Chondrocyte (in vitro differentiated cells): Measurements from ENCODE around the gene KAZALD1. TPM values are rescaled to one million over a fixed set of nuclear protein-coding genes. Genes with fewer than 3 reads are reported as not detected.

Source experiments
- DNase-seq: peaks from one replicate; pipeline ENCODE4 v3.0.0; 2021; ENCODE audit warnings: mixed read lengths, low spot score
- H3K27ac Mint-ChIP-seq: one replicate; pipeline ENCODE4 v1.8.0; 2021; ENCODE audit warnings: mild to moderate bottlenecking, moderate library complexity, mixed read lengths; ENCODE audit not compliant: unreplicated experiment
- H3K27me3 Mint-ChIP-seq: 2 replicates; pipeline ENCODE4 v1.8.0; 2021; ENCODE audit warnings: low read depth, mixed read lengths
- H3K36me3 Mint-ChIP-seq: 2 replicates; pipeline ENCODE4 v1.8.0; 2021; ENCODE audit warnings: low read depth, mixed read lengths
- H3K4me1 Mint-ChIP-seq: 2 replicates; pipeline ENCODE4 v1.8.0; 2021; ENCODE audit warnings: low read depth, mild to moderate bottlenecking, mixed read lengths
- H3K4me3 Mint-ChIP-seq: one replicate; pipeline ENCODE4 v1.8.0; 2021; ENCODE audit warnings: mild to moderate bottlenecking, moderate library complexity, mixed read lengths; ENCODE audit not compliant: unreplicated experiment
- H3K9me3 Mint-ChIP-seq: 2 replicates; pipeline ENCODE4 v1.8.0; 2021; ENCODE audit warnings: low read depth, mixed read lengths
- total RNA-seq: library from RNA; stranded (reverse); gene quantifications from 3 replicates; pipeline ENCODE4 v1.2.1, GENCODE V29; 2021
- TF ChIP-seq, protein P1 (sequence below): fragments of 200-600 bp; sonication (generic); IDR thresholded peaks from 2 replicates; pipeline ENCODE4 v1.5.0; 2021; ENCODE audit warnings: antibody characterized with exemption, mild to moderate bottlenecking, moderate library complexity

The KAZALD1 gene
- total RNA-seq, 1 donor from 2014 or later, result 18.9 TPM

DNA sequence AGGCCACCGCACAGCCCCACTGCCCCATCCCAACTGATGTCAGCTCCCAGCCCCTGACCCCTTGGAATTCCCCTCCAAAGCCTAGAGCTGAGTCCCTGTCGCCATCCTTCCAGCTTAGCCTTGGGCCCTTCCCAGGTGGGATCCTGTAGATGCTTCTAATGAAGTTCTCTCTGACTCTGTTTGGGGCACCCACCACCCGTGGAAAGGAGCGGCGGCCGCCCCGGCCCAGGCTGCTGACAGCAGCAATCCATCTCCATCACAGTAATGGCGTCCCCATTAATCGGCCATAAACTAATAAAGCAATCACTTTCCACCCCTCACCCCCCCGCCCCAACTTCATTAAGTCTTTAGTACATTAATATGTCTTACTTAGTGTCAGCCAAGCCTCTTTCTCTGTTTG lies 25.6 kb downstream of the KAZALD1 start:
- no peak for DNase-seq
- no peaks in the 10 kb centered on the region for H3K9me3 Mint-ChIP-seq
- H3K27me3 Mint-ChIP-seq, result peaks cover 58% of the 10 kb centered on the region
- no peak overlapping the region for H3K4me3 Mint-ChIP-seq
- no peak overlapping the region for H3K27ac Mint-ChIP-seq
- no peaks in the 10 kb centered on the region for H3K36me3 Mint-ChIP-seq
- TF ChIP-seq, protein P1, sequence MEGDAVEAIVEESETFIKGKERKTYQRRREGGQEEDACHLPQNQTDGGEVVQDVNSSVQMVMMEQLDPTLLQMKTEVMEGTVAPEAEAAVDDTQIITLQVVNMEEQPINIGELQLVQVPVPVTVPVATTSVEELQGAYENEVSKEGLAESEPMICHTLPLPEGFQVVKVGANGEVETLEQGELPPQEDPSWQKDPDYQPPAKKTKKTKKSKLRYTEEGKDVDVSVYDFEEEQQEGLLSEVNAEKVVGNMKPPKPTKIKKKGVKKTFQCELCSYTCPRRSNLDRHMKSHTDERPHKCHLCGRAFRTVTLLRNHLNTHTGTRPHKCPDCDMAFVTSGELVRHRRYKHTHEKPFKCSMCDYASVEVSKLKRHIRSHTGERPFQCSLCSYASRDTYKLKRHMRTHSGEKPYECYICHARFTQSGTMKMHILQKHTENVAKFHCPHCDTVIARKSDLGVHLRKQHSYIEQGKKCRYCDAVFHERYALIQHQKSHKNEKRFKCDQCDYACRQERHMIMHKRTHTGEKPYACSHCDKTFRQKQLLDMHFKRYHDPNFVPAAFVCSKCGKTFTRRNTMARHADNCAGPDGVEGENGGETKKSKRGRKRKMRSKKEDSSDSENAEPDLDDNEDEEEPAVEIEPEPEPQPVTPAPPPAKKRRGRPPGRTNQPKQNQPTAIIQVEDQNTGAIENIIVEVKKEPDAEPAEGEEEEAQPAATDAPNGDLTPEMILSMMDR, result no peak
- H3K4me1 Mint-ChIP-seq, result peaks cover 8% of the 10 kb centered on the region

DNA sequence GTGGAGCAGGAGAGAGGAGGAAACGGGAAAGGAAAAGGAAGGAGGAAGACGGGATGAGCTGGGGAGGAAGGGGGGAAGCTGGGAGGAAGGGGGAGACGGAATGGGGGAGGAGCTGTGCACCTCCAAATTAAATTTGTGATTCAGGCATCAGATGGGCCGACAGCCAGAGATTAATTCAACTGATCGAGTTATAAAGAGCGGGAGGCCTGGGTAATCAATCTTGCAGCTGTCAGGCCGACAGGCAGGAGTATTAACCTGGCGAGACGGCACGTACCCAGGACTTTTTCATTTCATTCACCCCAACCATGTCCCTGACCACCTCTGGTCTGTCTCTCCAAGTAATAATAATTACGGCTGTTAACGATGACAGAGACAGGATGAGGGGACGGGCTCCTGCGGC lies 26.2 kb downstream of the KAZALD1 start:
- no peak overlapping the region for H3K4me3 Mint-ChIP-seq
- DNase-seq, result no peak
- H3K9me3 Mint-ChIP-seq, result no peaks in the 10 kb centered on the region
- peaks cover 8% of the 10 kb centered on the region for H3K4me1 Mint-ChIP-seq
- peaks cover 52% of the 10 kb centered on the region for H3K27me3 Mint-ChIP-seq
- TF ChIP-seq, protein P1, result no peak
- no peak overlapping the region for H3K27ac Mint-ChIP-seq
- H3K36me3 Mint-ChIP-seq, result no peaks in the 10 kb centered on the region

DNA sequence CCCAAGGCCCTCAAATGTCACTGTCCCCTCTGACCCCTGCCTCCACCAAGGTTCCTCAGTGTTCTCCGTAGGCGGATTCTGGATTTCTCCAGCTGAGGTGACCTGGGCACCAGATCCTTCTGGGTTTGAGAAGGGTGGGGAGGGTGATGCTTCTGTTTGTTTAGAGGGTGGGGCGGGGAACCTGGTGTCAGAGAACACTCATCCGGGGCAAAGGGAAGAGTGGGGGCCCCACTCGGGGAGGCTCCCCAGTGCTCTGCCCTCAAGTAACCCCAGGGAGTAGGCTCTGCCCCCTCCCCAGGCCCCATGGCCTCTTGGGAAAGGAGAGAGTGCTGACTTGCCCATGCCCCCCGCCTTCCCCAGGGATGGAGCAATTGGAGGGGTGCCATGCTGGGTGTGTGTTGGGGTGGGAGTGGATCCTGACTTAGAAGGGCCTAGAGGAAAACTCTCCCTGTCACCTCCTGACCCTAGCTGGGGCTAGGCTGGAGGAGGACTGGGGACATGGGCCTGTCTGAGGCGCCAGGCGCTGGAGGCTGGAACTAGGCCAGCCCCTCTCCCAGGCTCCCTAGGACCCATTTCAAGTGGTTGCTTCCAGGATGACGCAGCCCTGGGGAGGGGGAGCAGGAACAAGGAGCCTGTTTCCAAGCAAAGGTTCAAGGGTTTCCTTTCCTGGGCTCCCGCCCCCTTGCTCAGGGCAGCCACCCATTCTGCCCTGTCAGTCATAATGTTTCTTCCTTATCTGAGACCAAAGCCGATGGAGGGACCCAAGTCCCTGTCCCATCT lies 27.9 kb downstream of the KAZALD1 start:
- peaks cover 47% of the 10 kb centered on the region for H3K27me3 Mint-ChIP-seq

DNA sequence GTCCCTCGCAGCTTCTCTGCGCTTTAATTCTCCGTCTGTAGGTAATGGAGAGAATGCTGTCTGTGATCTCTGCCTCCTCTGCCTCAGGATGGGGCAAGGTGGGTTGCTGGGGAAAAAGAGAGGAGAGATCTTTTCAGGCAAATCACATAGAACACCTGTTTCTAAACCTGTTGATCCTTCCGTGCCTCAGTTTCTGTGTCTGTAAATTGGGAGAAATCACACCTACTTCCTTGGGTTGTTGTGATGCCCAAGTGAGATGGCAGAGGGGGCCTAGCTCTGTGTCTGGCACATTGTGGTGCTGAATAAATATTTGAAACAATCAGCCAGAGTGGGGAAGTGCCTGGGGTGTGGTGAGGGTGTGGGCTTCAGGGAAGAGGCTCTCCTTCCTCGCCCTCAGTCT lies 28.8 kb downstream of the KAZALD1 start:
- Mint-ChIP-seq H3K9me3 (no peaks in the 10 kb centered on the region), H3K36me3 (no peaks in the 10 kb centered on the region), H3K4me3 (no peak overlapping the region), H3K27ac (no peak overlapping the region), H3K27me3 (peaks cover 42% of the 10 kb centered on the region), H3K4me1 (peaks cover 8% of the 10 kb centered on the region)
- no peak for DNase-seq
- TF ChIP-seq, protein P1, result no peak

More for the DNA sequence above, 27.9 kb downstream of the KAZALD1 start:
- TF ChIP-seq, protein P1, result no peak
- peaks cover 8% of the 10 kb centered on the region for H3K4me1 Mint-ChIP-seq
- H3K9me3 Mint-ChIP-seq, result no peaks in the 10 kb centered on the region
- DNase-seq, result no peak
- no peaks in the 10 kb centered on the region for H3K36me3 Mint-ChIP-seq
- H3K4me3 Mint-ChIP-seq, result no peak overlapping the region
- no peak overlapping the region for H3K27ac Mint-ChIP-seq

DNA sequence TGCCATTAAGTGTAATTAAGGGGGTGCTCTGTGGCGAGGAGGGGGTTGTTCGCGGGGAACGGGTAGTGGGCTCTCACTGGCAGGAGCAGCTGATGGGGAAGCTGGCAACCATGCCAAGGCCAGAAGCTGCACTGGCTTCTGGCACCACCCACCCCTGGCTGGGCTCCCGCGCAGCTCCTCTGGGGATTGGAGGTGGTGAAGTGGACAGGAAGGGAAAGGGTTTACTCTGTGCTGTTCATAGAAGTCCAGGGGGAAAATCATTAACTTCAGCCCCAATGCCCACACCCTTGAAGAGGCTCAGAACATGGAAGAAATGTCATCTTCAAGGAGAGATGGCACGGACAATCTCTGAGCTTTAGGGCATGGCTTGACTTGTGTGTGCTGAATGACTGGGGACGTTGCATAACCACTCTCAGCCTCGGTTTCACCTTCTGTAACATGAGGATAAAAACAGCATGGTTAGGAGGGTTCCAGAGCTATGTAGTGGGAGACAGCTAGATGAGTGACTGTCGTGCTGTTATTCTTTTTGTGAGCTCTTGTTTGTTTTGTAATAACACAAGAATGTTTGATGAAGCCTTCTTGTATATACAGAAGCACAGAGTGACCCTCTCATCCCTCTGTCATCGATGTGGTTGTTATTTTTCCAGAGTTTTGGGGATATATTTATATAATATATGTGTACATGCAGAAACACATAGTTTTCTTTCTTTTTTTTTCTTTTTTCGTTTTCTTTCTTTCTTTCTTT lies 29.9 kb downstream of the KAZALD1 start:
- TF ChIP-seq, protein P1, result no peak
- H3K4me3 Mint-ChIP-seq, result no peak overlapping the region
- H3K27ac Mint-ChIP-seq, result no peak overlapping the region
- no peaks in the 10 kb centered on the region for H3K9me3 Mint-ChIP-seq
- H3K4me1 Mint-ChIP-seq, result peaks cover 8% of the 10 kb centered on the region
- H3K36me3 Mint-ChIP-seq, result no peaks in the 10 kb centered on the region
- no peak for DNase-seq
- peaks cover 41% of the 10 kb centered on the region for H3K27me3 Mint-ChIP-seq
